Measurements from ENCODE around the gene AZIN2. TPM values are rescaled to one million over a fixed set of nuclear protein-coding genes. Genes with fewer than 3 reads are reported as not detected.

AZIN2 gene
- total and polyA plus RNA-seq, 4 donors, result 15.1 to 33.2 (median 25.8) TPM

GRCh38 chr1:33072707-33073106 lies 8.2 kb upstream of the AZIN2 start:
- no peaks in the 10 kb centered on the region for H3K9me3 ChIP-seq (ENCODE audit: control insufficient read depth, insufficient read depth, low read length)
- no peak for DNase-seq (ENCODE audit: low read depth in 4 of 6, low spot score in 6 of 6)
- H3K4me3 ChIP-seq (ENCODE audit: low read depth, low read length), result no peak overlapping the region
- H3K36me3 ChIP-seq (ENCODE audit: control insufficient read depth, insufficient read depth, low read length), result no peaks in the 10 kb centered on the region
- H3K4me1 ChIP-seq (ENCODE audit: control insufficient read depth, insufficient read depth, low read length), result peaks cover 13% of the 10 kb centered on the region
- 73% methylated on average over 2 of the region's 2 CpGs for WGBS (ENCODE audit: insufficient coverage)
- H3K27ac ChIP-seq (ENCODE audit: low read depth, low read length), result no peak overlapping the region
- no peaks in the 10 kb centered on the region for H3K27me3 ChIP-seq (ENCODE audit: control insufficient read depth, insufficient read depth, low read length)

- WGBS (ENCODE audit: insufficient coverage), result 10% methylated on average over 1 of the region's 4 CpGs
- peak in 4 of 6 donors; percentile 44 to 81 (median 67) for DNase-seq (ENCODE audit: low read depth in 4 of 6, low spot score in 6 of 6)
- Histone ChIP-seq H3K27me3 (ENCODE audit: control insufficient read depth, insufficient read depth, low read length) (no peaks in the 10 kb centered on the region), H3K36me3 (ENCODE audit: control insufficient read depth, insufficient read depth, low read length) (no peaks in the 10 kb centered on the region), H3K9me3 (ENCODE audit: control insufficient read depth, insufficient read depth, low read length) (no peaks in the 10 kb centered on the region), H3K4me3 (ENCODE audit: low read depth, low read length) (no peak overlapping the region), H3K4me1 (ENCODE audit: control insufficient read depth, insufficient read depth, low read length) (peaks cover 13% of the 10 kb centered on the region), H3K27ac (ENCODE audit: low read depth, low read length) (peak overlapping the region; percentile 45)
Observed at GRCh38 chr1:33074193-33074945, 6.6 kb upstream of the AZIN2 start.

- Histone ChIP-seq H3K27ac (ENCODE audit: low read depth, low read length) (no peak overlapping the region), H3K4me3 (ENCODE audit: low read depth, low read length) (no peak overlapping the region), H3K9me3 (ENCODE audit: control insufficient read depth, insufficient read depth, low read length) (no peaks in the 10 kb centered on the region), H3K36me3 (ENCODE audit: control insufficient read depth, insufficient read depth, low read length) (no peaks in the 10 kb centered on the region), H3K27me3 (ENCODE audit: control insufficient read depth, insufficient read depth, low read length) (peaks cover 2% of the 10 kb centered on the region), H3K4me1 (ENCODE audit: control insufficient read depth, insufficient read depth, low read length) (peaks cover 30% of the 10 kb centered on the region)
- DNase-seq (ENCODE audit: low read depth in 4 of 6, low spot score in 6 of 6), result peak in 1 of 6 donors; percentile 49
- whole genome bisulfite sequencing (ENCODE audit: insufficient coverage), result no CpG with 5 or more reads among the region's 1 CpG
Observed at GRCh38 chr1:33078030-33078591, 2.8 kb upstream of the AZIN2 start.

GRCh38 chr1:33080373-33080772 lies 580 bp upstream of the AZIN2 start:
- no peak overlapping the region for H3K27ac ChIP-seq (ENCODE audit: low read depth, low read length)
- peaks cover 22% of the 10 kb centered on the region for H3K4me1 ChIP-seq (ENCODE audit: control insufficient read depth, insufficient read depth, low read length)
- peak overlapping the region; percentile 79 for H3K4me3 ChIP-seq (ENCODE audit: low read depth, low read length)
- DNase-seq (ENCODE audit: low read depth in 4 of 6, low spot score in 6 of 6), result no peak
- no peaks in the 10 kb centered on the region for H3K36me3 ChIP-seq (ENCODE audit: control insufficient read depth, insufficient read depth, low read length)
- 73% methylated on average over 4 of the region's 6 CpGs for WGBS (ENCODE audit: insufficient coverage)
- no peaks in the 10 kb centered on the region for H3K9me3 ChIP-seq (ENCODE audit: control insufficient read depth, insufficient read depth, low read length)
- H3K27me3 ChIP-seq (ENCODE audit: control insufficient read depth, insufficient read depth, low read length), result peaks cover 2% of the 10 kb centered on the region

- H3K4me1 ChIP-seq (ENCODE audit: control insufficient read depth, insufficient read depth, low read length), result peaks cover 34% of the 10 kb centered on the region
- H3K9me3 ChIP-seq (ENCODE audit: control insufficient read depth, insufficient read depth, low read length), result no peaks in the 10 kb centered on the region
- H3K36me3 ChIP-seq (ENCODE audit: control insufficient read depth, insufficient read depth, low read length), result no peaks in the 10 kb centered on the region
- WGBS (ENCODE audit: insufficient coverage), result 4% methylated on average over 35 of the region's 35 CpGs
- H3K27ac ChIP-seq (ENCODE audit: low read depth, low read length), result no peak overlapping the region
- H3K27me3 ChIP-seq (ENCODE audit: control insufficient read depth, insufficient read depth, low read length), result peaks cover 2% of the 10 kb centered on the region
- DNase-seq (ENCODE audit: low read depth in 4 of 6, low spot score in 6 of 6), result peak in 1 of 6 donors; percentile 47
- H3K4me3 ChIP-seq (ENCODE audit: low read depth, low read length), result peak overlapping the region; percentile 79
Observed at GRCh38 chr1:33081554-33082305, 777 bp downstream of the AZIN2 start.

GRCh38 chr1:33082575-33083108 lies 1.7 kb downstream of the AZIN2 start:
- Histone ChIP-seq H3K27ac (ENCODE audit: low read depth, low read length) (no peak overlapping the region), H3K27me3 (ENCODE audit: control insufficient read depth, insufficient read depth, low read length) (peaks cover 2% of the 10 kb centered on the region), H3K4me3 (ENCODE audit: low read depth, low read length) (peak overlapping the region; percentile 79), H3K9me3 (ENCODE audit: control insufficient read depth, insufficient read depth, low read length) (no peaks in the 10 kb centered on the region), H3K36me3 (ENCODE audit: control insufficient read depth, insufficient read depth, low read length) (no peaks in the 10 kb centered on the region), H3K4me1 (ENCODE audit: control insufficient read depth, insufficient read depth, low read length) (peaks cover 34% of the 10 kb centered on the region)
- WGBS (ENCODE audit: insufficient coverage), result 46% methylated on average over 5 of the region's 6 CpGs
- peak in 1 of 6 donors; percentile 82 for DNase-seq (ENCODE audit: low read depth in 4 of 6, low spot score in 6 of 6)

GRCh38 chr1:33085332-33085731 lies 4.4 kb downstream of the AZIN2 start:
- Histone ChIP-seq H3K36me3 (ENCODE audit: control insufficient read depth, insufficient read depth, low read length) (no peaks in the 10 kb centered on the region), H3K4me1 (ENCODE audit: control insufficient read depth, insufficient read depth, low read length) (peaks cover 34% of the 10 kb centered on the region), H3K9me3 (ENCODE audit: control insufficient read depth, insufficient read depth, low read length) (no peaks in the 10 kb centered on the region), H3K4me3 (ENCODE audit: low read depth, low read length) (no peak overlapping the region), H3K27me3 (ENCODE audit: control insufficient read depth, insufficient read depth, low read length) (peaks cover 2% of the 10 kb centered on the region), H3K27ac (ENCODE audit: low read depth, low read length) (no peak overlapping the region)
- no peak for DNase-seq (ENCODE audit: low read depth in 4 of 6, low spot score in 6 of 6)
- 90% methylated on average over 4 of the region's 4 CpGs for WGBS (ENCODE audit: insufficient coverage)

- Histone ChIP-seq H3K36me3 (ENCODE audit: control insufficient read depth, insufficient read depth, low read length) (no peaks in the 10 kb centered on the region), H3K4me1 (ENCODE audit: control insufficient read depth, insufficient read depth, low read length) (peaks cover 30% of the 10 kb centered on the region), H3K27me3 (ENCODE audit: control insufficient read depth, insufficient read depth, low read length) (no peaks in the 10 kb centered on the region), H3K9me3 (ENCODE audit: control insufficient read depth, insufficient read depth, low read length) (no peaks in the 10 kb centered on the region), H3K27ac (ENCODE audit: low read depth, low read length) (no peak overlapping the region), H3K4me3 (ENCODE audit: low read depth, low read length) (no peak overlapping the region)
- peak in 5 of 6 donors; percentile 69 to 95 (median 71) for DNase-seq (ENCODE audit: low read depth in 4 of 6, low spot score in 6 of 6)
- WGBS (ENCODE audit: insufficient coverage), result 22% methylated on average over 12 of the region's 12 CpGs
Observed at GRCh38 chr1:33086384-33086850, 5.5 kb downstream of the AZIN2 start.

GRCh38 chr1:33087677-33088076 lies 6.7 kb downstream of the AZIN2 start:
- 87% methylated on average over 5 of the region's 6 CpGs for WGBS (ENCODE audit: insufficient coverage)
- Histone ChIP-seq H3K4me3 (ENCODE audit: low read depth, low read length) (no peak overlapping the region), H3K9me3 (ENCODE audit: control insufficient read depth, insufficient read depth, low read length) (no peaks in the 10 kb centered on the region), H3K27me3 (ENCODE audit: control insufficient read depth, insufficient read depth, low read length) (no peaks in the 10 kb centered on the region), H3K4me1 (ENCODE audit: control insufficient read depth, insufficient read depth, low read length) (peaks cover 24% of the 10 kb centered on the region), H3K27ac (ENCODE audit: low read depth, low read length) (no peak overlapping the region), H3K36me3 (ENCODE audit: control insufficient read depth, insufficient read depth, low read length) (no peaks in the 10 kb centered on the region)
- DNase-seq (ENCODE audit: low read depth in 4 of 6, low spot score in 6 of 6), result no peak

All from spinal cord (tissue), 10 donors.